ENCODE measurements around the gene ADGRD2.

DNA sequence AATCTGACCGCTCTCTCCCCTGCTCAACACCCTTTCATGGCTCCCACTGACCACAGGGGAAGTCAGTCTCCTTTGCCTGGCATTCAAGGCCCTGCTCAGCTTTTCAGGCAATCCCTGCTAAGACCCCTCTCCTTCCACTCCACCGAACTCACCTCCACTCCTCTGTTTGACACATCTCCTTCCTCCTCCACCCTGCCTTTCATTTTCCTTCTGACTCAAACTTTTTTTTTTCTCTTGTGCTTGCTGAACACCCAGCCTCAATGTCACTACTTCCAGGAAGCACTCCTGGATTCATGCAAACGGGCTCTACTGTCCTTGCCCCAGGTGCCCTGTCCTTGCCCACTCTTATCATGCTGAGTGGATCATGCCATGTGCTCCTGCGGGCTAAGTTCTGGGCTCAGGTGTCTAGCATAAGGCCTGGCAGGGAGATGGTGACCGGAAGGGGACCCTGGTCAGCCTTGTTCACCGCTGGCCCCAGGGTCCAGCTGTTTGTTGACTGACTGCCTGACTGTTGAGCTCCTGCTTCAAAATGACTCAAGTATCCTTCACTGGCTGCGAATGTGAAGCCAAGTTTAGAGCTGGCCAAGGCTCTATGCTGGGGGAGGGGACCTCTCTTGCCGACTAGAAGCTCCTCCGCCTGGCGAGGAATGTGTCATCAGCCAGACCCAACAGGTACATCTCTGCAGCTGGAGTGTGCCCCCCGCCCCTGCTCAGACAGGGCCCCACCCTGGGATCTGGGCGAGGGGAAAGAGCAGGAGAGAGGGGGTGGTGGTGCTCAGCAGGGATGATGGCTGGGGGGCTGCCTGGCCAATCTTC, 50.8 kb downstream of the ADGRD2 start:
- TF ChIP-seq ZNF282 (IDR thresholded peaks at IDR 0.05; ENCODE audit: partially characterized antibody) (no peak), ZSCAN29 (CRISPR knock-in tag; conservative IDR thresholded peaks at IDR 0.05) (no peak), FOXA1 (IDR thresholded peaks at IDR 0.05) (no peak), FOXA1 (CRISPR knock-in tag; IDR thresholded peaks at IDR 0.05) (no peak), ZNF10 (CRISPR knock-in tag; IDR thresholded peaks at IDR 0.05; ENCODE audit: borderline replicate concordance, low read depth) (no peak), SRSF9 (IDR thresholded peaks at IDR 0.05; ENCODE audit: borderline replicate concordance, insufficient read depth, low read depth, low read length, poor library complexity, severe bottlenecking) (no peak)
- TF ChIP-seq, protein P1, sequence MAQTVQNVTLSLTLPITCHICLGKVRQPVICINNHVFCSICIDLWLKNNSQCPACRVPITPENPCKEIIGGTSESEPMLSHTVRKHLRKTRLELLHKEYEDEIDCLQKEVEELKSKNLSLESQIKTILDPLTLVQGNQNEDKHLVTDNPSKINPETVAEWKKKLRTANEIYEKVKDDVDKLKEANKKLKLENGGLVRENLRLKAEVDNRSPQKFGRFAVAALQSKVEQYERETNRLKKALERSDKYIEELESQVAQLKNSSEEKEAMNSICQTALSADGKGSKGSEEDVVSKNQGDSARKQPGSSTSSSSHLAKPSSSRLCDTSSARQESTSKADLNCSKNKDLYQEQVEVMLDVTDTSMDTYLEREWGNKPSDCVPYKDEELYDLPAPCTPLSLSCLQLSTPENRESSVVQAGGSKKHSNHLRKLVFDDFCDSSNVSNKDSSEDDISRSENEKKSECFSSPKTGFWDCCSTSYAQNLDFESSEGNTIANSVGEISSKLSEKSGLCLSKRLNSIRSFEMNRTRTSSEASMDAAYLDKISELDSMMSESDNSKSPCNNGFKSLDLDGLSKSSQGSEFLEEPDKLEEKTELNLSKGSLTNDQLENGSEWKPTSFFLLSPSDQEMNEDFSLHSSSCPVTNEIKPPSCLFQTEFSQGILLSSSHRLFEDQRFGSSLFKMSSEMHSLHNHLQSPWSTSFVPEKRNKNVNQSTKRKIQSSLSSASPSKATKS (CRISPR knock-in tag; IDR thresholded peaks at IDR 0.05): no peak

All from HepG2 (cell line).